ENCODE data around the gene TNNI2. TPM values are rescaled to one million over a fixed set of nuclear protein-coding genes. Genes with fewer than 3 reads are reported as not detected.

The TNNI2 gene
- polyA plus RNA-seq, 1 of the 3 experiments (the other 2 are of a cell fraction), result not detected

DNA sequence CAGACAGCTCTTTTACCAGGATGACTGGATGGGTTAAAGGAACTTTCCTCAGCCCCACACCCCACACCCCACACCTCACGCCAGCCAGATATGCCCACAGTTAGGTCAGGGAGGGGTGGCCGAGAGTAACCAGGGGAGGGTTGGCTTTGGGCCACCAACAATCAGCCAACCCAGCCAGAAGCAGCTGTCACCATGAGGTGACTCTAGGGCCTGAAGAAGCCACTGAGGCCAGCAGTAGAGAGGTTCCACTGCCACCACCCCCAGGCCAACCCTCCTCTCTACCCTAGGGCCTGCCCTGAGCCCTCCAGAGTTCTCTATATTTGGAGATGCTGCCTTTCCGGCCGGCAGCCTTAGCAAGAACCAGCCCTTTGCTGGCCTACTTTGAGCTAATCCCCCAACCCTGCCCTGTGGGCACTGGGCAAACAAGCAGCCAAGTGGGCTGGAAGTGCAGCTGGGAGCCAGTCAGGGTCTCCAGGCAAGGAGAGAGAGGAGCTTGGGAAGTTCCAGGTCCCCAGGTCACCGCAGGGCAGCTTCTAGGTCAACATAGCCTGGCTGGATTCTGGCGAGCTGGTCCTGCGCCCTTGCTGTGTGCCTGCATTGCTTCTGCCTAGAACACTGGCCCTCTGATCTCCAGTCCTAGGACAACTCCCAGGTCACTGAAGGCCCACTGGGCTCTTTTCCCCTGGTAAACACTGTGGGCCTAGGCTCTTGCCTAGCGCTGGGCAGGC is 16.0 kb upstream of the TNNI2 start:
- H3K36me3 ChIP-seq (replicated peaks in 1 of 2; ENCODE audit: control insufficient read depth in 1 of 2, insufficient read depth in 2 of 2, low read length in 1 of 2), result no peaks in the 10 kb centered on the region
- H3K27me3 ChIP-seq (ENCODE audit: insufficient read depth), result no peaks in the 10 kb centered on the region
- no peaks in the 10 kb centered on the region for H4K20me1 ChIP-seq (ENCODE audit: insufficient read depth)
- no peak overlapping the region for H3K27ac ChIP-seq (ENCODE audit: low read depth in 2 of 2, low read length in 1 of 2)
- no peak overlapping the region for H3K4me3 ChIP-seq (ENCODE audit: low read depth in 2 of 2, low read length in 1 of 2)
- ChIA-PET POLR2A (no interaction called here), CTCF (interaction anchor here (1.5 to 1.8 kb wide), 3 partner anchors 10 to 170 kb away, joined by 7 to 13 read pairs (median 12); no protein-coding TSS in a partner anchor)
- peaks cover 6 to 23% of the 10 kb centered on the region in 2 experiments; a peak in 3 of 4 replicates for H3K4me1 ChIP-seq (ENCODE audit: control insufficient read depth in 1 of 2, insufficient read depth in 2 of 2, low read depth in 1 of 2, low read length in 1 of 2)
- H3K4me2 ChIP-seq, result no peak overlapping the region
- H3K9me3 ChIP-seq, result no peaks in the 10 kb centered on the region
- H3K79me2 ChIP-seq (ENCODE audit: insufficient read depth), result no peaks in the 10 kb centered on the region
- H3F3A ChIP-seq (replicated peaks; ENCODE audit: insufficient read depth), result no peaks in the 10 kb centered on the region
- DNase-seq, result no peak
- no peak overlapping the region for H3K9ac ChIP-seq
- H2AFZ ChIP-seq (ENCODE audit: low read depth), result no peak overlapping the region
- TF ChIP-seq GABPA (IDR thresholded peaks at IDR 0.05; ENCODE audit: low read depth) (no peak), SMC3 (IDR thresholded peaks at IDR 0.05; ENCODE audit: low read depth, low read length) (no peak), GATA2 (CRISPR knock-in tag; IDR thresholded peaks at IDR 0.05) (no peak), SIN3A (IDR thresholded peaks at IDR 0.05; ENCODE audit: borderline replicate concordance, low read depth, low read length) (no peak), YY1 (IDR thresholded peaks at IDR 0.05; ENCODE audit: low read depth) (no peak)
- TF ChIP-seq, protein P1, sequence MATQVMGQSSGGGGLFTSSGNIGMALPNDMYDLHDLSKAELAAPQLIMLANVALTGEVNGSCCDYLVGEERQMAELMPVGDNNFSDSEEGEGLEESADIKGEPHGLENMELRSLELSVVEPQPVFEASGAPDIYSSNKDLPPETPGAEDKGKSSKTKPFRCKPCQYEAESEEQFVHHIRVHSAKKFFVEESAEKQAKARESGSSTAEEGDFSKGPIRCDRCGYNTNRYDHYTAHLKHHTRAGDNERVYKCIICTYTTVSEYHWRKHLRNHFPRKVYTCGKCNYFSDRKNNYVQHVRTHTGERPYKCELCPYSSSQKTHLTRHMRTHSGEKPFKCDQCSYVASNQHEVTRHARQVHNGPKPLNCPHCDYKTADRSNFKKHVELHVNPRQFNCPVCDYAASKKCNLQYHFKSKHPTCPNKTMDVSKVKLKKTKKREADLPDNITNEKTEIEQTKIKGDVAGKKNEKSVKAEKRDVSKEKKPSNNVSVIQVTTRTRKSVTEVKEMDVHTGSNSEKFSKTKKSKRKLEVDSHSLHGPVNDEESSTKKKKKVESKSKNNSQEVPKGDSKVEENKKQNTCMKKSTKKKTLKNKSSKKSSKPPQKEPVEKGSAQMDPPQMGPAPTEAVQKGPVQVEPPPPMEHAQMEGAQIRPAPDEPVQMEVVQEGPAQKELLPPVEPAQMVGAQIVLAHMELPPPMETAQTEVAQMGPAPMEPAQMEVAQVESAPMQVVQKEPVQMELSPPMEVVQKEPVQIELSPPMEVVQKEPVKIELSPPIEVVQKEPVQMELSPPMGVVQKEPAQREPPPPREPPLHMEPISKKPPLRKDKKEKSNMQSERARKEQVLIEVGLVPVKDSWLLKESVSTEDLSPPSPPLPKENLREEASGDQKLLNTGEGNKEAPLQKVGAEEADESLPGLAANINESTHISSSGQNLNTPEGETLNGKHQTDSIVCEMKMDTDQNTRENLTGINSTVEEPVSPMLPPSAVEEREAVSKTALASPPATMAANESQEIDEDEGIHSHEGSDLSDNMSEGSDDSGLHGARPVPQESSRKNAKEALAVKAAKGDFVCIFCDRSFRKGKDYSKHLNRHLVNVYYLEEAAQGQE (IDR thresholded peaks at IDR 0.05; ENCODE audit: low read depth, low read length), result no peak
- no peaks in the 10 kb centered on the region for H3K9me2 ChIP-seq
- 61% methylated on average over 5 of the region's 8 CpGs for WGBS (ENCODE audit: low lambda C conversion rate)

DNA sequence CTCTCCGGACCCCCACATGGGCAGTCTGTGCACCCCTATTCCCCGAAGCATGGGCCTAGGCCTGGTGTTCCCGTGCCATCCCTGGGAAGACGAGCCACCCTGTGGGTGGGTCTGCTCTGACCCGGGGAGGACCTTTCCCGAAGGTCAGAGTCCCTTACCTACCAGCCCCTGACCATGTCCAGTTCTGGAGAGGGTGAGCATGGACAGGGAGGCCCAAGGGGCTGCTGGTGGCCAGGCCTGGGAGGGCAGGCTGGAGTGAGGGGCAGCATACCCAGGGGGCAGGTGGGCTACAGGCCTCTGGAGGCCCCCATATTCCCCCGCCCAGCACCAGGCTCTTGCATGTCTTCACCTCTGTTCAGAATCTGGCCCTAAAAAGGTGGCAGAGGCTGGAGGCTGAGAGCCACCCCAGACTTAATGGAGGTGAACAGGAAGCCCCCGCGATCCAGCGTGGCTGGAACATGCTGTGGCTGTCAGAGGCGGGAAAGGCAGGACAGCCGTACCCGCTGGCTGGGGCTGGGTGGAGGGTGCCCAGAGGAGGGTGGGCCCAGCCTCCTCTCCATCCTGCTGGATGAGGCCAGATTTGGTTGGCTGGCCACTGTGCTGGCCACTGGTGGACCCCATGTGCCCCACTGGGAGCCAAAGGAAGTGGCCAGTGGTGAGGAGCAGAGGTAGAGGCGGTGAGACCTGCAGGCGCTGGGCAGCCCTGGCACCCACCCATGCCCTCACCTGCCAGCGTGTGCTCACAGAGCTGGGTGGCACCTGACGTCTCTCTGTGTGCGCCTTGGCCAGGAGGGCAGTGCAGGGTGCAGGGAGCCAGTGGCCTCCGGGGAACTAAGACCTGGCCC is 15.2 kb upstream of the TNNI2 start:
- Histone ChIP-seq H3K9me2 (no peaks in the 10 kb centered on the region), H3K4me3 (ENCODE audit: low read depth in 2 of 2, low read length in 1 of 2) (no peak overlapping the region), H3K27me3 (ENCODE audit: insufficient read depth) (no peaks in the 10 kb centered on the region), H3K9me3 (no peaks in the 10 kb centered on the region), H3K79me2 (ENCODE audit: insufficient read depth) (no peaks in the 10 kb centered on the region), H3K27ac (ENCODE audit: low read depth in 2 of 2, low read length in 1 of 2) (no peak overlapping the region), H3K4me2 (no peak overlapping the region), H2AFZ (ENCODE audit: low read depth) (no peak overlapping the region), H3K4me1 (ENCODE audit: control insufficient read depth in 1 of 2, insufficient read depth in 2 of 2, low read depth in 1 of 2, low read length in 1 of 2) (peaks cover 7 to 31% of the 10 kb centered on the region in 2 experiments; a peak in 3 of 4 replicates), H3K9ac (no peak overlapping the region), H4K20me1 (ENCODE audit: insufficient read depth) (no peaks in the 10 kb centered on the region), H3K36me3 (replicated peaks in 1 of 2; ENCODE audit: control insufficient read depth in 1 of 2, insufficient read depth in 2 of 2, low read length in 1 of 2) (no peaks in the 10 kb centered on the region), H3F3A (replicated peaks; ENCODE audit: insufficient read depth) (peaks cover under 1% of the 10 kb centered on the region)
- 71% methylated on average over 11 of the region's 19 CpGs for WGBS (ENCODE audit: low lambda C conversion rate)
- ChIA-PET CTCF (interaction anchor here (1.5 to 20.8 kb wide), 7 partner anchors 9 to 326 kb away, joined by 7 to 585 read pairs (median 12); partner anchors contain the start of genes IGF2 and SYT8), POLR2A (no interaction called here)
- DNase-seq, result no peak
- TF ChIP-seq NRF1 (IDR thresholded peaks at IDR 0.05; ENCODE audit: low read depth, low read length) (no peak), EP300 (IDR thresholded peaks at IDR 0.05; ENCODE audit: borderline replicate concordance in 1 of 2, low read depth in 1 of 2, low read length in 1 of 2) (no peak), ELF1 (IDR thresholded peaks at IDR 0.05) (no peak), CHD2 (IDR thresholded peaks at IDR 0.05; ENCODE audit: low read length, partially characterized antibody) (no peak), FOXJ3 (CRISPR knock-in tag; IDR thresholded peaks at IDR 0.05) (no peak), FOXM1 (IDR thresholded peaks at IDR 0.05; ENCODE audit: low read depth) (no peak), RFX5 (IDR thresholded peaks at IDR 0.05; ENCODE audit: low read length) (no peak), TAF1 (IDR thresholded peaks at IDR 0.05; ENCODE audit: borderline replicate concordance, low read depth, low read length) (no peak), TEAD4 (IDR thresholded peaks at IDR 0.05; ENCODE audit: borderline replicate concordance, insufficient read depth) (no peak)
- TF ChIP-seq, protein P2, sequence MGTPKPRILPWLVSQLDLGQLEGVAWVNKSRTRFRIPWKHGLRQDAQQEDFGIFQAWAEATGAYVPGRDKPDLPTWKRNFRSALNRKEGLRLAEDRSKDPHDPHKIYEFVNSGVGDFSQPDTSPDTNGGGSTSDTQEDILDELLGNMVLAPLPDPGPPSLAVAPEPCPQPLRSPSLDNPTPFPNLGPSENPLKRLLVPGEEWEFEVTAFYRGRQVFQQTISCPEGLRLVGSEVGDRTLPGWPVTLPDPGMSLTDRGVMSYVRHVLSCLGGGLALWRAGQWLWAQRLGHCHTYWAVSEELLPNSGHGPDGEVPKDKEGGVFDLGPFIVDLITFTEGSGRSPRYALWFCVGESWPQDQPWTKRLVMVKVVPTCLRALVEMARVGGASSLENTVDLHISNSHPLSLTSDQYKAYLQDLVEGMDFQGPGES (IDR thresholded peaks at IDR 0.05; ENCODE audit: low read depth, low read length), result no peak
- TF ChIP-seq, protein P1 (IDR thresholded peaks at IDR 0.05; ENCODE audit: low read depth, low read length), result no peak

Data from SK-N-SH (cell line).